Ishikawa (cell line): ENCODE results near the gene GAS2.

Experiments used
- CEBPB ChIP-seq: IDR thresholded peaks from 2 replicates; pipeline ENCODE4 v1.6.1; 2012
- CREB1 ChIP-seq: IDR thresholded peaks from 2 replicates; pipeline ENCODE4 v1.6.1; 2012; ENCODE audit warnings: low read depth
- EGR1 ChIP-seq: IDR thresholded peaks from 2 replicates; pipeline ENCODE4 v1.6.1; 2012
- EP300 ChIP-seq: IDR thresholded peaks from 2 replicates; pipeline ENCODE4 v1.6.1; 2012; ENCODE audit warnings: borderline replicate concordance
- FOXM1 ChIP-seq: IDR thresholded peaks from 2 replicates; pipeline ENCODE4 v1.6.1; 2012; ENCODE audit warnings: low read depth, borderline replicate concordance
- NFIC ChIP-seq: IDR thresholded peaks from 2 replicates; pipeline ENCODE4 v1.6.1; 2012
- RAD21 ChIP-seq: IDR thresholded peaks from 2 replicates; pipeline ENCODE4 v1.6.1; 2012; ENCODE audit warnings: low read depth
- TAF1 ChIP-seq: IDR thresholded peaks from 2 replicates; pipeline ENCODE4 v1.6.1; 2012; ENCODE audit warnings: low read depth, mild to moderate bottlenecking
- TCF12 ChIP-seq: IDR thresholded peaks from 2 replicates; pipeline ENCODE4 v1.6.1; 2012; ENCODE audit warnings: low read depth
- TEAD4 ChIP-seq: IDR thresholded peaks from 2 replicates; pipeline ENCODE4 v1.6.1; 2012
- YY1 ChIP-seq: IDR thresholded peaks from 2 replicates; pipeline ENCODE4 v1.6.1; 2012; ENCODE audit warnings: low read depth
- ZBTB7A ChIP-seq: IDR thresholded peaks from 2 replicates; pipeline ENCODE4 v1.6.1; 2012; ENCODE audit warnings: low read depth
- TF ChIP-seq, protein P1 (sequence below): IDR thresholded peaks from 2 replicates; pipeline ENCODE4 v1.6.1; 2012; ENCODE audit warnings: low read depth, mild to moderate bottlenecking
- TF ChIP-seq, protein P2 (sequence below): IDR thresholded peaks from 2 replicates; pipeline ENCODE4 v1.6.1; 2012
- TF ChIP-seq, protein P3 (sequence below): IDR thresholded peaks from 2 replicates; pipeline ENCODE4 v1.6.1; 2012

The GAS2 gene

DNA sequence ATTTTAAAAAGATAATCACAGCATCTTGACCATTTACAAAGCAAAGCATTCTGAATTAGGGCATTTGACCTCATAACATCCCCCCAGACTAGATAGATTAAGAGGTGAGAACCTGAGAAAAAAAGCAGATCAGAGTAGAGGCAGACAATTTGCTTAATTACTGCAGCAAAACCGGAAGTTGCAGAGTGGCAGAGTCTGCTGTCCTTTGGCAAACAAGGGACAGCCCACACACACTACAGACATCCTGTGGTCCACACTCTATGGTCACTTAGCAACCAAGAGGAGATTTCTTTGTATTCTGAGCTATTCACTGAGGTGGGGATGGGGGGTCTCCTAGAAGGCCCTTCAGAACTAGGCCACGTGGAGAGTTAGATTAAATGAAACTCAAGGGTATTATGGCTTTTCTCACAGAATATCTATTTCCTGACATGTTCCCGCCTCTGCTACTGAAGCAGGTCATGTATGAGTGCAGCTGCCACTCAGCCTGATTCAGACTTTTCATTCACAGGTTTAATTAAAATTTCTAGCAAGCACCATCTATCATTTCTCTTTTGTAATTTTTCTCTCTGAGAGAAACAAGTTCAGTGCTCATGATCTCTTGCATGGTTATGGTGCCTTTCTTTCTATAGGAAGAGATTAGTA is 114.7 kb downstream of the GAS2 start:
- TF ChIP-seq EGR1 (no peak), TAF1 (no peak), ZBTB7A (no peak), FOXM1 (no peak), EP300 (no peak), TCF12 (no peak), TEAD4 (no peak), NFIC (no peak), CEBPB (no peak)
- TF ChIP-seq, protein P1, sequence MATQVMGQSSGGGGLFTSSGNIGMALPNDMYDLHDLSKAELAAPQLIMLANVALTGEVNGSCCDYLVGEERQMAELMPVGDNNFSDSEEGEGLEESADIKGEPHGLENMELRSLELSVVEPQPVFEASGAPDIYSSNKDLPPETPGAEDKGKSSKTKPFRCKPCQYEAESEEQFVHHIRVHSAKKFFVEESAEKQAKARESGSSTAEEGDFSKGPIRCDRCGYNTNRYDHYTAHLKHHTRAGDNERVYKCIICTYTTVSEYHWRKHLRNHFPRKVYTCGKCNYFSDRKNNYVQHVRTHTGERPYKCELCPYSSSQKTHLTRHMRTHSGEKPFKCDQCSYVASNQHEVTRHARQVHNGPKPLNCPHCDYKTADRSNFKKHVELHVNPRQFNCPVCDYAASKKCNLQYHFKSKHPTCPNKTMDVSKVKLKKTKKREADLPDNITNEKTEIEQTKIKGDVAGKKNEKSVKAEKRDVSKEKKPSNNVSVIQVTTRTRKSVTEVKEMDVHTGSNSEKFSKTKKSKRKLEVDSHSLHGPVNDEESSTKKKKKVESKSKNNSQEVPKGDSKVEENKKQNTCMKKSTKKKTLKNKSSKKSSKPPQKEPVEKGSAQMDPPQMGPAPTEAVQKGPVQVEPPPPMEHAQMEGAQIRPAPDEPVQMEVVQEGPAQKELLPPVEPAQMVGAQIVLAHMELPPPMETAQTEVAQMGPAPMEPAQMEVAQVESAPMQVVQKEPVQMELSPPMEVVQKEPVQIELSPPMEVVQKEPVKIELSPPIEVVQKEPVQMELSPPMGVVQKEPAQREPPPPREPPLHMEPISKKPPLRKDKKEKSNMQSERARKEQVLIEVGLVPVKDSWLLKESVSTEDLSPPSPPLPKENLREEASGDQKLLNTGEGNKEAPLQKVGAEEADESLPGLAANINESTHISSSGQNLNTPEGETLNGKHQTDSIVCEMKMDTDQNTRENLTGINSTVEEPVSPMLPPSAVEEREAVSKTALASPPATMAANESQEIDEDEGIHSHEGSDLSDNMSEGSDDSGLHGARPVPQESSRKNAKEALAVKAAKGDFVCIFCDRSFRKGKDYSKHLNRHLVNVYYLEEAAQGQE = no peak

- TF ChIP-seq CREB1 = no peak
- TF ChIP-seq YY1 = no peak
- TF ChIP-seq, protein P2, sequence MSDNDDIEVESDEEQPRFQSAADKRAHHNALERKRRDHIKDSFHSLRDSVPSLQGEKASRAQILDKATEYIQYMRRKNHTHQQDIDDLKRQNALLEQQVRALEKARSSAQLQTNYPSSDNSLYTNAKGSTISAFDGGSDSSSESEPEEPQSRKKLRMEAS = no peak
These were observed 118.8 kb downstream of the GAS2 start for GRCh38 chr11:22785251-22785650.

DNA sequence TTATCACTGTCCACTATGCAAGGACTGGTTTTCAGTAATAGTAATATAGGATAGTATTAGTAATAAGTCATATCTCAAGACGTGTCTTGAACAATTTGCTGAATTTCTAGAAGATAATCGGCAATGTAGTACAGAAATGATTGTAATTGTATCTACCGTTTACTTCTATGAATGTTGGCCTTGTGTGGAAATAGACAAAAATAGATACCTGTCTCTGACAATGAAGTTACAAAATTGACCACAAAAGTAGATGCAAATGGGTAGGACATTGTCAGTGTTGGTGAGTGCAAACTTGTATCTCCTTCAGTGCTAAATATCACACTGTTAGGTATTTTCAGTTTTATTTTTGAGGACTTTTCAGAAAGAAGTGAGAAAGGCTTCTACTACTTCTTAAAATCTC is 120.1 kb downstream of the GAS2 start:
- TF ChIP-seq TAF1 (no peak), NFIC (no peak), RAD21 (no peak), ZBTB7A (no peak), FOXM1 (no peak), EP300 (no peak), CREB1 (no peak), CEBPB (no peak), TEAD4 (no peak), YY1 (no peak), TCF12 (no peak), EGR1 (no peak)
- TF ChIP-seq, protein P2 = no peak
- TF ChIP-seq, protein P1 = no peak
- TF ChIP-seq, protein P3, sequence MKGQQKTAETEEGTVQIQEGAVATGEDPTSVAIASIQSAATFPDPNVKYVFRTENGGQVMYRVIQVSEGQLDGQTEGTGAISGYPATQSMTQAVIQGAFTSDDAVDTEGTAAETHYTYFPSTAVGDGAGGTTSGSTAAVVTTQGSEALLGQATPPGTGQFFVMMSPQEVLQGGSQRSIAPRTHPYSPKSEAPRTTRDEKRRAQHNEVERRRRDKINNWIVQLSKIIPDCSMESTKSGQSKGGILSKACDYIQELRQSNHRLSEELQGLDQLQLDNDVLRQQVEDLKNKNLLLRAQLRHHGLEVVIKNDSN = no peak

DNA sequence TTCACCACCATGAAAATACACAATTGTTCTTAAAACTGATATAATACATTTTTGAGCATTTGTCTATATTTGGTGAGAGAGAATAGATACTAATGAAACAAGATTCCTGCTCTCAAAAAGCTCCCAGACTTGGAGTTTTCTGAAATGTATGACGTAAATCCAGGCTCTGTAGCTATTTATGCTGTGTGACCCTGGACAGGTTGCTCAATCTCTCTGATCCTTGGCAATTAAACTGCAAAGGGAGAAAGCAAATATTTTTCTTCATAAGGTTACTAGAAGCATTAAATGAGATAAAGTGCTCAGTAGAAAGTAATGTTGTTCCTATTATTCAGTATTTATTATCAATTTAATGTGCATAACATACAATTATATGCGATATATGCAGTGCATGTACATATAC is 120.6 kb downstream of the GAS2 start:
- TF ChIP-seq, protein P1 = no peak
- TF ChIP-seq TEAD4 (no peak), EP300 (no peak), FOXM1 (no peak), RAD21 (no peak), NFIC (no peak), CEBPB (no peak), TAF1 (no peak), CREB1 (no peak), ZBTB7A (no peak)
- TF ChIP-seq, protein P2 = no peak
- TF ChIP-seq, protein P3 = no peak
